Measurements from ENCODE around the gene SURF2. TPM values are rescaled to one million over a fixed set of nuclear protein-coding genes. Genes with fewer than 3 reads are reported as not detected.

The SURF2 gene
- total RNA-seq, 1 experiment from 2014 or later, result 39.5 TPM

DNA sequence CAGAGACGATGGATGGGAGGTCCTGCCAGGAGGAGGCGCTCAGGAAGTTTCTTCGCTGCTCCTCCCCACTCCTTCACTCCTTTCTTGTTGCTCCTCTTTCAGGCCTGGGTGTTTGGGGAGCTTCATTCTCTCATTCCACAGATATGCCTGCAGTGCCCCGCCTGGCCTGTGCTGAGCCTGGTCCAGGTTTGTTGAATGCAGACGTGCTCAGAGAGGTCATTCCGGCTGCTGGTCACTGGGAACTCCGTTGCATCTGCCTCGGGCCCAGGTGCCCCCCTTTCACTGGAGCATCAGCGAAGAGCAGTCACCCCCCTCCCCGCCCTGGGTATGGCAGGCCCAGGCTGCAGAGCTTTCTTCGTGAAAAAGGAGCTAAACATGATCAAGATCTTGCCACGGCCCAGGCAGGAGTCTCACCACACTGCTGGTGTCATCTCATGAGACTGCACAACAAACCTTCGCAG, 35.9 kb upstream of the SURF2 start:
- BruUV-seq (replicated peaks), result no TSS peak

GRCh38 chr9:133321411-133321935, 34.9 kb upstream of the SURF2 start:
- no TSS peak for BruUV-seq (replicated peaks)
- DNase-seq (ENCODE audit: unreplicated experiment), result no peak
- no peak overlapping the region for H3K27ac Mint-ChIP-seq (ENCODE audit: low read depth, unreplicated experiment)
- H3K4me1 Mint-ChIP-seq (ENCODE audit: insufficient read depth, unreplicated experiment), result no peaks in the 10 kb centered on the region
- intact Hi-C loops (cut with micrococcal nuclease), result no loop called here
- H3K4me3 Mint-ChIP-seq (ENCODE audit: unreplicated experiment), result no peak overlapping the region
- H3K36me3 Mint-ChIP-seq (ENCODE audit: insufficient read depth, unreplicated experiment), result no peaks in the 10 kb centered on the region
- ChIA-PET CTCF (no interaction called here), POLR2A (no interaction called here)
- peaks cover 51% of the 10 kb centered on the region for H3K27me3 Mint-ChIP-seq (ENCODE audit: insufficient read depth, unreplicated experiment)
- H3K9me3 Mint-ChIP-seq (ENCODE audit: unreplicated experiment), result no peaks in the 10 kb centered on the region
- TF ChIP-seq, protein P1, sequence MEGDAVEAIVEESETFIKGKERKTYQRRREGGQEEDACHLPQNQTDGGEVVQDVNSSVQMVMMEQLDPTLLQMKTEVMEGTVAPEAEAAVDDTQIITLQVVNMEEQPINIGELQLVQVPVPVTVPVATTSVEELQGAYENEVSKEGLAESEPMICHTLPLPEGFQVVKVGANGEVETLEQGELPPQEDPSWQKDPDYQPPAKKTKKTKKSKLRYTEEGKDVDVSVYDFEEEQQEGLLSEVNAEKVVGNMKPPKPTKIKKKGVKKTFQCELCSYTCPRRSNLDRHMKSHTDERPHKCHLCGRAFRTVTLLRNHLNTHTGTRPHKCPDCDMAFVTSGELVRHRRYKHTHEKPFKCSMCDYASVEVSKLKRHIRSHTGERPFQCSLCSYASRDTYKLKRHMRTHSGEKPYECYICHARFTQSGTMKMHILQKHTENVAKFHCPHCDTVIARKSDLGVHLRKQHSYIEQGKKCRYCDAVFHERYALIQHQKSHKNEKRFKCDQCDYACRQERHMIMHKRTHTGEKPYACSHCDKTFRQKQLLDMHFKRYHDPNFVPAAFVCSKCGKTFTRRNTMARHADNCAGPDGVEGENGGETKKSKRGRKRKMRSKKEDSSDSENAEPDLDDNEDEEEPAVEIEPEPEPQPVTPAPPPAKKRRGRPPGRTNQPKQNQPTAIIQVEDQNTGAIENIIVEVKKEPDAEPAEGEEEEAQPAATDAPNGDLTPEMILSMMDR (IDR thresholded peaks at IDR 0.05; ENCODE audit: unreplicated experiment), result no peak

More for the DNA sequence above, 35.9 kb upstream of the SURF2 start:
- Mint-ChIP-seq H3K36me3 (ENCODE audit: insufficient read depth, unreplicated experiment) (no peaks in the 10 kb centered on the region), H3K4me3 (ENCODE audit: unreplicated experiment) (no peak overlapping the region), H3K9me3 (ENCODE audit: unreplicated experiment) (no peaks in the 10 kb centered on the region), H3K27me3 (ENCODE audit: insufficient read depth, unreplicated experiment) (peaks cover 61% of the 10 kb centered on the region), H3K27ac (ENCODE audit: low read depth, unreplicated experiment) (no peak overlapping the region), H3K4me1 (ENCODE audit: insufficient read depth, unreplicated experiment) (no peaks in the 10 kb centered on the region)
- POLR2A ChIA-PET, result no interaction called here
- intact Hi-C loops (cut with micrococcal nuclease), result no loop called here
- DNase-seq (ENCODE audit: unreplicated experiment), result no peak
- CTCF ChIA-PET, result interaction anchor here (1.1 kb wide), 1 partner anchor 9 kb away, joined by 3 read pairs; no protein-coding TSS in a partner anchor
- TF ChIP-seq, protein P1 (IDR thresholded peaks at IDR 0.05; ENCODE audit: unreplicated experiment), result no peak

DNA sequence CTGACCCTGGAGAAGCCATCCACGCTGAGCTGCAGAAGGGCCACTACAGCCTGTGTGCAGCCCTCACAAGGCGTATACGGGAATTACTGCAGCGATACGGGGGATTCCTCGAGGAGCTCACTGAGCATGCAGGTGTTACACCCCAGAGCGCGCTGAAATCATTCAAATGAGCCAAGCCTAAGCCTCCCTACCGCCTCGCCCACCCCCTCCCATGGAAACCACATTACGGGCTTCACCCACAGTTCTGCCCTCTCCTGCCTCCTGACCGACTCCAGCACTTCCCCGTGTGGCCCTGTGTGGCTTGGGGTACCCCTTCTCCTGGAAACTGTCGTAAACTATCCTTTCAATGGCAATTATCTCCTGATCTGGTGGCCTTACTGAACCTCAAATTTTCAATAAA, 33.6 kb upstream of the SURF2 start:
- no peaks in the 10 kb centered on the region for H3K36me3 Mint-ChIP-seq (ENCODE audit: insufficient read depth, unreplicated experiment)
- intact Hi-C loops (cut with micrococcal nuclease), result no loop called here
- POLR2A ChIA-PET, result no interaction called here
- TF ChIP-seq, protein P1 (IDR thresholded peaks at IDR 0.05; ENCODE audit: unreplicated experiment), result no peak
- DNase-seq (ENCODE audit: unreplicated experiment), result no peak
- no peak overlapping the region for H3K27ac Mint-ChIP-seq (ENCODE audit: low read depth, unreplicated experiment)
- CTCF ChIA-PET, result no interaction called here
- H3K4me1 Mint-ChIP-seq (ENCODE audit: insufficient read depth, unreplicated experiment), result no peaks in the 10 kb centered on the region
- H3K4me3 Mint-ChIP-seq (ENCODE audit: unreplicated experiment), result no peak overlapping the region
- no peaks in the 10 kb centered on the region for H3K9me3 Mint-ChIP-seq (ENCODE audit: unreplicated experiment)
- BruUV-seq (replicated peaks), result no TSS peak
- H3K27me3 Mint-ChIP-seq (ENCODE audit: insufficient read depth, unreplicated experiment), result peaks cover 41% of the 10 kb centered on the region

DNA sequence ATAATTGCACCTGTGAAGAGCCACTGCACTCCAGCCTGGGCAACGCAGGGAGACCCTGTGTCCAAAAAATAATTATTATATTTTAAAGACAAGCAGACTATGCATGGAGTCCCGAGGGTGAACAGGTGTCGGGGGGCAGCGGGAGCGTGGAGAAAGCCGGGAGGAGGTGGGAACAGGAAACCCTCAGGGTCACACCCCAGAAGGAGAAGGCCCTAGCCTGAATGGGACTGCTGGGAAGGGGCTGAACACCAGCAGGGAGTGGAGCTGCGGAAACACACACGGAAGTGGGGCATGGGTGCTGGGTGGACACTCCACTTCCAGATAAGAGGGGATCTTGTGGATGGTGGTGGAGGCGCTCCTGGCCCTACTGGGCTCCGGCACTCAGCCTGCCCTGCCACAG, 33.1 kb upstream of the SURF2 start:
- no peaks in the 10 kb centered on the region for H3K9me3 Mint-ChIP-seq (ENCODE audit: unreplicated experiment)
- ChIA-PET POLR2A (no interaction called here), CTCF (no interaction called here)
- TF ChIP-seq, protein P1 (IDR thresholded peaks at IDR 0.05; ENCODE audit: unreplicated experiment), result no peak
- H3K36me3 Mint-ChIP-seq (ENCODE audit: insufficient read depth, unreplicated experiment), result no peaks in the 10 kb centered on the region
- H3K27ac Mint-ChIP-seq (ENCODE audit: low read depth, unreplicated experiment), result no peak overlapping the region
- peaks cover 41% of the 10 kb centered on the region for H3K27me3 Mint-ChIP-seq (ENCODE audit: insufficient read depth, unreplicated experiment)
- H3K4me3 Mint-ChIP-seq (ENCODE audit: unreplicated experiment), result no peak overlapping the region
- no peak for DNase-seq (ENCODE audit: unreplicated experiment)
- BruUV-seq (replicated peaks), result no TSS peak
- intact Hi-C loops (cut with micrococcal nuclease), result no loop called here
- no peaks in the 10 kb centered on the region for H3K4me1 Mint-ChIP-seq (ENCODE audit: insufficient read depth, unreplicated experiment)

All from MCF 10A (cell line).